ENCODE data around the gene ACAT2.
"Not testable (repeated sequence)": the region's sequence is repeated elsewhere in the genome, so short reads cannot be mapped to it uniquely, and the experiment has no call there.

ACAT2 gene

DNA sequence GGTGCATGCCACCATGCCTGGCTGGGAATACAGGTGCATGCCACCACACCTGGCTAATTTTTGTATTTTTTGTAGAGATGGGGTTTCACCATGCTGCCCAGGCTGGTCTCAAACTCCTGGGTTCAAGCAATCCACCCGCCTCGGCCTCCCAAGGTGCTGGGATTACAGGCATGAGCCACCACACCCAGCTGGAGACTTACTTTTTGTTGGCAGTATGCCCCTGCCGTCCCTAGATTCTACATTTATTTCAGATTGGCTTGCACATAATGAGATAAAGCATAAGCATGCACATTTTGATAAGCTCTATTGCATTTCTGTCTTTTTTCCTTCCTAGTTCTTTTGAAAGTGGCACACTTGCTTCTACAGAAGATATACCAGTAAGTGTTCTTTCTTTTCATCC lies 54.9 kb downstream of the ACAT2 start:
- DNase-seq: not testable (repeated sequence)

GRCh38 chr6:159817951-159818739 lies 56.3 kb downstream of the ACAT2 start:
- no peak for DNase-seq

DNA sequence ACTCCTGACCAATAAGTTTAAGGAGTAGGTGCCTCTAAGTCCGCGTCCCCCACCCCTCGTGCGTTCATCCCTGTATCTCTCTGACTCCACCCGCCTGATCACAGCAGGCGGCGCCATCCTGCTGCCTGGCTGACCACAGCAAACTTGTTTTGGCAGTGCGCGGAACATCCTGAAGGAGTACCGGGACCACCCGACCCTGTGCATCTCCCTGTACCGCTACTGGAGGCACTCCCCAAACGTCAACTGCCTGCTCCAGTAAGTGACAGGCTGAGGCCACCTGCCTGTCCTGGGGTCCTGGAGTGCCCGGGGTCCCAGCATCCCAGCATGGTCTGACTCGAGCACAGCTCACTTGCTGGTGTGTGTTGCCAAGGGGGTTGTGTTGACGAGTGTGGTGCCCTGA lies 57.3 kb downstream of the ACAT2 start:
- no peak for DNase-seq

- DNase-seq: no peak
Measured at GRCh38 chr6:159819932-159820640, 58.2 kb downstream of the ACAT2 start.

- DNase-seq: no peak
Measured at GRCh38 chr6:159821122-159821521, 59.3 kb downstream of the ACAT2 start.

DNA sequence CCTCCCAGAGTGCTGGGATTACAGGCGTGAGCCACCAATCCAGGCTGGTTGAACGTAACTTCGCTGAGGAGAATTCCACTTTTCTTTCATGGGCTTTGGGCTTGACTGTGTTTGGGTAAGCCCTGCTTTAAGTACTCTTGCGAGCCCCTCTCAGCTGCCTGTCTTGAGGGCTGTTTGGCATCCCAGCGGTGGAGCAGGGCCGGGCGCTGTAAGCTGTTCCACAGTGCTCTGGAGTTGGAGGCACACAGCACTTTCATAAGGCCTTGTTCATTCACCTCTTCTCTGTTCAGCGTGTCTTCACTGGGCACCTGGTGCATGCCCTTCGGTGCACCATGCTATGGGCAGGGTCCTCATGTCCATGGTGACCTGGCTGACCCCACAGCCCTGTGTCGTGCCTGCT lies 59.9 kb downstream of the ACAT2 start:
- no peak for DNase-seq

- no peak for DNase-seq
Measured at GRCh38 chr6:159823953-159824352, 62.1 kb downstream of the ACAT2 start.

- DNase-seq: not testable (repeated sequence)
Measured at GRCh38 chr6:159824690-159825089, 62.8 kb downstream of the ACAT2 start.

DNA sequence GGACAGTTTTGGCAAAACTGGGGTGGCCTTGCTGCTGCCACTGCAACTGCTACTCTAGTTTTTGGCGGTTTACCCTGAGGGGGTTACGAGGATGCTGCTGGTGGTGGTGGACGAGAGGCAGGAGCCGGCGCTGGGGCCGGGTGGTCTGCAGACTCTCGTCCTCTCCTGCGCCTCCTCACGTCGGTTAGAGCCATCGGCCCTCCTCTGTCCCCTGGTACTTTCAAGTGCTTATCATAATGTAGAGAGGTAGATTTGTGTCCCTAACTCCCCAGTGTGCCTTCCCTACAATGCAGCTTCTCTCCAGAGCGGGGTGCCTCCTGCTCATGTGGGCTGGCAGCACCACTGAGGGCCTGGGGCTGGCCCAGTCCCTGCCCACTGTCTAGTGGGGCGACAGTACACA lies 64.2 kb downstream of the ACAT2 start:
- DNase-seq: no peak

- peak; percentile 64 for DNase-seq
Measured at GRCh38 chr6:159826968-159827647, 65.3 kb downstream of the ACAT2 start.

- DNase-seq: peak; percentile 9
Measured at GRCh38 chr6:159828074-159828473, 66.2 kb downstream of the ACAT2 start.
